ENCODE measurements around the gene NGFR. TPM values are rescaled to one million over a fixed set of nuclear protein-coding genes. Genes with fewer than 3 reads are reported as not detected.

NGFR gene
- total RNA-seq, 1 donor from 2014 or later = 0.04 TPM

GRCh38 chr17:49457564-49458535, 37.2 kb upstream of the NGFR start:
- Histone ChIP-seq H3K4me3 (ENCODE audit: low read depth, low read length) (no peak overlapping the region), H3K36me3 (ENCODE audit: control insufficient read depth, insufficient read depth, low read length) (no peaks in the 10 kb centered on the region), H3K27me3 (ENCODE audit: control insufficient read depth, insufficient read depth, low read length) (peaks cover 24% of the 10 kb centered on the region)
- no peak for TF ChIP-seq CTCF (IDR thresholded peaks at IDR 0.05; ENCODE audit: insufficient read depth, low read length, poor library complexity, severe bottlenecking)
- no peak for DNase-seq (ENCODE audit: low read depth)

GRCh38 chr17:49459401-49459984, 35.6 kb upstream of the NGFR start:
- Histone ChIP-seq H3K4me3 (ENCODE audit: low read depth, low read length) (no peak overlapping the region), H3K36me3 (ENCODE audit: control insufficient read depth, insufficient read depth, low read length) (no peaks in the 10 kb centered on the region), H3K27me3 (ENCODE audit: control insufficient read depth, insufficient read depth, low read length) (peaks cover 29% of the 10 kb centered on the region)
- DNase-seq (ENCODE audit: low read depth) = no peak
- no peak for TF ChIP-seq CTCF (IDR thresholded peaks at IDR 0.05; ENCODE audit: insufficient read depth, low read length, poor library complexity, severe bottlenecking)

GRCh38 chr17:49460401-49460800, 34.7 kb upstream of the NGFR start:
- TF ChIP-seq CTCF (IDR thresholded peaks at IDR 0.05; ENCODE audit: insufficient read depth, low read length, poor library complexity, severe bottlenecking) = no peak
- no peaks in the 10 kb centered on the region for H3K36me3 ChIP-seq (ENCODE audit: control insufficient read depth, insufficient read depth, low read length)
- peaks cover 29% of the 10 kb centered on the region for H3K27me3 ChIP-seq (ENCODE audit: control insufficient read depth, insufficient read depth, low read length)

GRCh38 chr17:49461580-49461979, 33.5 kb upstream of the NGFR start:
- no peak for TF ChIP-seq CTCF (IDR thresholded peaks at IDR 0.05; ENCODE audit: insufficient read depth, low read length, poor library complexity, severe bottlenecking)
- Histone ChIP-seq H3K27me3 (ENCODE audit: control insufficient read depth, insufficient read depth, low read length) (peaks cover 39% of the 10 kb centered on the region), H3K36me3 (ENCODE audit: control insufficient read depth, insufficient read depth, low read length) (no peaks in the 10 kb centered on the region), H3K4me3 (ENCODE audit: low read depth, low read length) (no peak overlapping the region)
- no peak for DNase-seq (ENCODE audit: low read depth)

More at GRCh38 chr17:49460401-49460800, 34.7 kb upstream of the NGFR start:
- H3K4me3 ChIP-seq (ENCODE audit: low read depth, low read length) = no peak overlapping the region
- DNase-seq (ENCODE audit: low read depth) = no peak

- Histone ChIP-seq H3K36me3 (ENCODE audit: control insufficient read depth, insufficient read depth, low read length) (no peaks in the 10 kb centered on the region), H3K27me3 (ENCODE audit: control insufficient read depth, insufficient read depth, low read length) (peaks cover 51% of the 10 kb centered on the region), H3K4me3 (ENCODE audit: low read depth, low read length) (no peak overlapping the region)
- TF ChIP-seq CTCF (IDR thresholded peaks at IDR 0.05; ENCODE audit: insufficient read depth, low read length, poor library complexity, severe bottlenecking) = no peak
- DNase-seq (ENCODE audit: low read depth) = no peak
Measured at GRCh38 chr17:49464049-49464448, 31.0 kb upstream of the NGFR start.

All from kidney epithelial cell (primary cell).